ENCODE results near the gene SPECC1L. TPM values are rescaled to one million over a fixed set of nuclear protein-coding genes. Genes with fewer than 3 reads are reported as not detected.
"Not testable (repeated sequence)": the region's sequence is repeated elsewhere in the genome, so short reads cannot be mapped to it uniquely, and the experiment has no call there.

Gene SPECC1L
- total RNA-seq, 4 donors from 2014 or later, result 63.6 to 116 (median 90.1) TPM

- H3K27me3 ChIP-seq; H3K4me3 ChIP-seq; intact Hi-C loops (cut with DNase I); H3K4me1 ChIP-seq; H3K27ac ChIP-seq (replicated peaks in 1 of 4); H3K9me3 ChIP-seq; H3K36me3 ChIP-seq: not testable (repeated sequence)
- DNase-seq (ENCODE audit: extremely low spot score), result peak; percentile 94
- TF ChIP-seq CTCF (IDR thresholded peaks at IDR 0.05), result peak in 1 of 3 experiments; percentile 39
- WGBS, result no CpG with 5 or more reads among the region's 10 CpGs
These were observed 11.2 kb upstream of the SPECC1L start for GRCh38 chr22:24259459-24259858.

- peaks cover 0 to 13% (median 6%) of the 10 kb centered on the region in 4 donors for H3K4me1 ChIP-seq
- H3K27ac ChIP-seq (replicated peaks in 1 of 4); H3K4me3 ChIP-seq; H3K9me3 ChIP-seq; H3K27me3 ChIP-seq; intact Hi-C loops (cut with DNase I); H3K36me3 ChIP-seq: not testable (repeated sequence)
- 98% methylated on average over 14 of the region's 18 CpGs for WGBS
- peak; percentile 45 for DNase-seq (ENCODE audit: extremely low spot score)
These were observed 8.4 kb upstream of the SPECC1L start for GRCh38 chr22:24262185-24262749.

- H3K27me3 ChIP-seq; intact Hi-C loops (cut with DNase I); H3K4me3 ChIP-seq; H3K9me3 ChIP-seq; DNase-seq (ENCODE audit: extremely low spot score); H3K27ac ChIP-seq (replicated peaks in 1 of 4); H3K36me3 ChIP-seq: not testable (repeated sequence)
- H3K4me1 ChIP-seq, result peaks cover 0 to 13% (median 6%) of the 10 kb centered on the region in 4 donors
- 80% methylated on average over 6 of the region's 19 CpGs for WGBS
These were observed 7.2 kb upstream of the SPECC1L start for GRCh38 chr22:24263479-24263878.

GRCh38 chr22:24264329-24264896, 6.2 kb upstream of the SPECC1L start:
- WGBS, result 50% methylated on average over 3 of the region's 9 CpGs
- peaks cover 0 to 13% (median 6%) of the 10 kb centered on the region in 4 donors for H3K4me1 ChIP-seq
- intact Hi-C loops (cut with DNase I); DNase-seq (ENCODE audit: extremely low spot score); H3K9me3 ChIP-seq; H3K27me3 ChIP-seq; H3K27ac ChIP-seq (replicated peaks in 1 of 4); H3K4me3 ChIP-seq; H3K36me3 ChIP-seq: not testable (repeated sequence)

- no peaks in the 10 kb centered on the region for H3K27me3 ChIP-seq
- H3K36me3 ChIP-seq, result no peaks in the 10 kb centered on the region
- TF ChIP-seq CTCF (IDR thresholded peaks at IDR 0.05) (no peak), POLR2A (IDR thresholded peaks at IDR 0.05; ENCODE audit: low read depth) (no peak), POLR2AphosphoS5 (IDR thresholded peaks at IDR 0.05) (no peak), EP300 (IDR thresholded peaks at IDR 0.05) (no peak)
- intact Hi-C loops (cut with DNase I), result no loop called here
- H3K27ac ChIP-seq (replicated peaks in 1 of 4), result no peak overlapping the region
- no peaks in the 10 kb centered on the region for H3K9me3 ChIP-seq
- peaks cover 4 to 20% (median 6%) of the 10 kb centered on the region in 4 donors for H3K4me1 ChIP-seq
- H3K4me3 ChIP-seq, result no peak overlapping the region
- peak; percentile 24 for DNase-seq (ENCODE audit: extremely low spot score)
These were observed 4.9 kb upstream of the SPECC1L start for GRCh38 chr22:24265734-24266133.

- H3K9me3 ChIP-seq; H3K36me3 ChIP-seq; H3K4me3 ChIP-seq; H3K27ac ChIP-seq (replicated peaks in 1 of 4); intact Hi-C loops (cut with DNase I); H3K27me3 ChIP-seq: not testable (repeated sequence)
- 95% methylated on average over 6 of the region's 6 CpGs for WGBS
- peaks cover 4 to 20% (median 6%) of the 10 kb centered on the region in 4 donors for H3K4me1 ChIP-seq
- peak; percentile 53 for DNase-seq (ENCODE audit: extremely low spot score)
These were observed 4.1 kb upstream of the SPECC1L start for GRCh38 chr22:24266495-24266894.

- no peak for DNase-seq (ENCODE audit: extremely low spot score)
- Histone ChIP-seq H3K4me1 (peaks cover 38 to 54% (median 49%) of the 10 kb centered on the region in 4 donors), H3K4me3 (peak overlapping the region; percentile 79 to 98 (median 86)), H3K27me3 (no peaks in the 10 kb centered on the region), H3K9me3 (no peaks in the 10 kb centered on the region), H3K27ac (replicated peaks in 1 of 4) (peak overlapping the region; percentile 91 to 98 (median 94)), H3K36me3 (no peaks in the 10 kb centered on the region)
- TF ChIP-seq CTCF (IDR thresholded peaks at IDR 0.05) (no peak), POLR2A (IDR thresholded peaks at IDR 0.05; ENCODE audit: low read depth) (no peak), EP300 (IDR thresholded peaks at IDR 0.05) (no peak), POLR2AphosphoS5 (IDR thresholded peaks at IDR 0.05) (no peak)
- intact Hi-C loops (cut with DNase I), result no loop called here
- 3% methylated on average over 25 of the region's 25 CpGs for WGBS
These were observed 789 bp downstream of the SPECC1L start for GRCh38 chr22:24271386-24271854.

GRCh38 chr22:24273031-24273430, 2.4 kb downstream of the SPECC1L start:
- H3K9me3 ChIP-seq; H3K27me3 ChIP-seq; DNase-seq (ENCODE audit: extremely low spot score); H3K4me3 ChIP-seq; H3K27ac ChIP-seq (replicated peaks in 1 of 4); intact Hi-C loops (cut with DNase I); H3K36me3 ChIP-seq: not testable (repeated sequence)
- 86% methylated on average over 2 of the region's 2 CpGs for WGBS
- H3K4me1 ChIP-seq, result peaks cover 38 to 54% (median 50%) of the 10 kb centered on the region in 4 donors

- H3K36me3 ChIP-seq; DNase-seq (ENCODE audit: extremely low spot score); intact Hi-C loops (cut with DNase I); H3K27me3 ChIP-seq; H3K9me3 ChIP-seq: not testable (repeated sequence)
- peak overlapping the region in 3 of 4 donors; percentile 8 to 21 (median 10) for H3K4me3 ChIP-seq
- H3K27ac ChIP-seq (replicated peaks in 1 of 4), result peak overlapping the region; percentile 54 to 71 (median 58)
- 70% methylated on average over 4 of the region's 4 CpGs for WGBS
- peaks cover 38 to 58% (median 56%) of the 10 kb centered on the region in 4 donors for H3K4me1 ChIP-seq
These were observed 3.3 kb downstream of the SPECC1L start for GRCh38 chr22:24273906-24274305.
